HepG2 (cell line): Measurements from ENCODE around the gene BEAN1. TPM values are rescaled to one million over a fixed set of nuclear protein-coding genes. Genes with fewer than 3 reads are reported as not detected.

Experiments
- CHCHD3 ChIP-seq: sonication (generic); formaldehyde crosslinking; IDR thresholded peaks from 2 replicates; pipeline ENCODE4 v1.8.0; 2022; ENCODE audit warnings: mild to moderate bottlenecking, missing genetic modification reagents, moderate library complexity
- NFKBIZ ChIP-seq: IDR thresholded peaks from 2 replicates; pipeline ENCODE4 v1.6.1; 2018; ENCODE audit warnings: missing genetic modification reagents, missing compliant biosample characterization
- ZNF670 ChIP-seq: sonication (generic); formaldehyde crosslinking; IDR thresholded peaks from 2 replicates; pipeline ENCODE4 v1.8.0; 2022; ENCODE audit warnings: mild to moderate bottlenecking, missing genetic modification reagents, borderline replicate concordance
- polyA plus RNA-seq, 8 experiments: library from polyadenylated mRNA; depleted of rRNA in 3 of 8; stranded (reverse) in 7 of 8; unstranded in 1 of 8; fragments of >200 nt; fragmentation: Illumina TruSeq in 4 of 8; extraction: Trizol in 4 of 8; gene quantifications; 2 replicates each; pipeline versions ENCODE4 v1.2.1 to v1.2.3, GENCODE V29; 2011 to 2016; ENCODE audit warnings: low read depth in 4 of 8, missing spikeins in 1 of 8, mixed read lengths in 1 of 8; ENCODE audit not compliant: insufficient read depth in 1 of 8
- total RNA-seq, 5 experiments: library from RNA; depleted of rRNA; stranded (reverse); fragments of >200 nt; fragmentation: Illumina TruSeq; extraction: Trizol; gene quantifications; 2 replicates each; pipeline ENCODE4 v1.2.3, GENCODE V29; 2016; ENCODE audit warnings: low read depth in 1 of 5
- TF ChIP-seq, protein P1 (sequence below): sonication (generic); formaldehyde crosslinking; conservative IDR thresholded peaks from 2 replicates; pipeline ENCODE4 v1.5.0; 2020; ENCODE audit warnings: missing genetic modification reagents
- TF ChIP-seq, protein P2 (sequence below): sonication (generic); formaldehyde crosslinking; conservative IDR thresholded peaks from 2 replicates; pipeline ENCODE4 v1.4.0; 2020; ENCODE audit warnings: missing genetic modification reagents
- TF ChIP-seq, protein P3 (sequence below): sonication (generic); formaldehyde crosslinking; IDR thresholded peaks from 2 replicates; pipeline ENCODE4 v1.4.0; 2020; ENCODE audit warnings: missing genetic modification reagents

BEAN1 gene
- total and polyA plus RNA-seq, 2 of the 13 experiments (the other 11 are each of a cell fraction or from before 2014, with no cell fraction given): 0.53 to 1.4 TPM

DNA sequence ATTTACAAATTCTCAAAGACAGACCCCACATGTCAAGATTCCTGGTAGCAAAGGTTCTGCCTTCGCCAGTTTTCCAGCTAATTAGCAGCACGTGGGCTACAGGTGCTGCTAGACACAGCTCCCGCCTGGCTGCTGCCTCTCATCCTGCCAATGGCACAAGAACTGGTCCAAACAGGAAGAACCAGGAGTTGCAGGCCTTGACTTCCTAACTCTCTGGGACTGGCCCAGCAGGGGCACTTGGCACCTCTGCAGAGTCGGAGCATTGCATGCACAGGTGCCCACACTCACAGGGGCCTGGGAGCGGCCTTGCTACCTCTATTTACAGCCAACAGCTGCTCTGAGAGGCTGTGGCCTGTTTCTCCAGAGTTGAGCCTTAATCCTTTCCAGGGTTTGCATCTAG is 83.2 kb downstream of the BEAN1 start (continued):
- TF ChIP-seq, protein P1, sequence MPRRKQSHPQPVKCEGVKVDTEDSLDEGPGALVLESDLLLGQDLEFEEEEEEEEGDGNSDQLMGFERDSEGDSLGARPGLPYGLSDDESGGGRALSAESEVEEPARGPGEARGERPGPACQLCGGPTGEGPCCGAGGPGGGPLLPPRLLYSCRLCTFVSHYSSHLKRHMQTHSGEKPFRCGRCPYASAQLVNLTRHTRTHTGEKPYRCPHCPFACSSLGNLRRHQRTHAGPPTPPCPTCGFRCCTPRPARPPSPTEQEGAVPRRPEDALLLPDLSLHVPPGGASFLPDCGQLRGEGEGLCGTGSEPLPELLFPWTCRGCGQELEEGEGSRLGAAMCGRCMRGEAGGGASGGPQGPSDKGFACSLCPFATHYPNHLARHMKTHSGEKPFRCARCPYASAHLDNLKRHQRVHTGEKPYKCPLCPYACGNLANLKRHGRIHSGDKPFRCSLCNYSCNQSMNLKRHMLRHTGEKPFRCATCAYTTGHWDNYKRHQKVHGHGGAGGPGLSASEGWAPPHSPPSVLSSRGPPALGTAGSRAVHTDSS (CRISPR knock-in tag): no peak
- TF ChIP-seq, protein P2, sequence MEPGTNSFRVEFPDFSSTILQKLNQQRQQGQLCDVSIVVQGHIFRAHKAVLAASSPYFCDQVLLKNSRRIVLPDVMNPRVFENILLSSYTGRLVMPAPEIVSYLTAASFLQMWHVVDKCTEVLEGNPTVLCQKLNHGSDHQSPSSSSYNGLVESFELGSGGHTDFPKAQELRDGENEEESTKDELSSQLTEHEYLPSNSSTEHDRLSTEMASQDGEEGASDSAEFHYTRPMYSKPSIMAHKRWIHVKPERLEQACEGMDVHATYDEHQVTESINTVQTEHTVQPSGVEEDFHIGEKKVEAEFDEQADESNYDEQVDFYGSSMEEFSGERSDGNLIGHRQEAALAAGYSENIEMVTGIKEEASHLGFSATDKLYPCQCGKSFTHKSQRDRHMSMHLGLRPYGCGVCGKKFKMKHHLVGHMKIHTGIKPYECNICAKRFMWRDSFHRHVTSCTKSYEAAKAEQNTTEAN (CRISPR knock-in tag): no peak
- TF ChIP-seq NFKBIZ (CRISPR knock-in tag) (no peak), ZNF670 (CRISPR knock-in tag) (no peak), CHCHD3 (no peak)
- TF ChIP-seq, protein P3, sequence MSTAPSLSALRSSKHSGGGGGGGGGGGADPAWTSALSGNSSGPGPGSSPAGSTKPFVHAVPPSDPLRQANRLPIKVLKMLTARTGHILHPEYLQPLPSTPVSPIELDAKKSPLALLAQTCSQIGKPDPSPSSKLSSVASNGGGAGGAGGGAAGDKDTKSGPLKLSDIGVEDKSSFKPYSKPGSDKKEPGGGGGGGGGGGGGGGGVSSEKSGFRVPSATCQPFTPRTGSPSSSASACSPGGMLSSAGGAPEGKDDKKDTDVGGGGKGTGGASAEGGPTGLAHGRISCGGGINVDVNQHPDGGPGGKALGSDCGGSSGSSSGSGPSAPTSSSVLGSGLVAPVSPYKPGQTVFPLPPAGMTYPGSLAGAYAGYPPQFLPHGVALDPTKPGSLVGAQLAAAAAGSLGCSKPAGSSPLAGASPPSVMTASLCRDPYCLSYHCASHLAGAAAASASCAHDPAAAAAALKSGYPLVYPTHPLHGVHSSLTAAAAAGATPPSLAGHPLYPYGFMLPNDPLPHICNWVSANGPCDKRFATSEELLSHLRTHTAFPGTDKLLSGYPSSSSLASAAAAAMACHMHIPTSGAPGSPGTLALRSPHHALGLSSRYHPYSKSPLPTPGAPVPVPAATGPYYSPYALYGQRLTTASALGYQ (CRISPR knock-in tag): no peak
- TF ChIP-seq, all 625 proteins: peak for 0
